HG02970 (cell line): ENCODE measurements around the gene RANBP17.
"Not testable (repeated sequence)": the region's sequence is repeated elsewhere in the genome, so short reads cannot be mapped to it uniquely, and the experiment has no call there.

Source experiments
- ATAC-seq: cut with Tn5 transposase; IDR thresholded peaks from one replicate; pipeline ENCODE4 v1.9.1; 2021; ENCODE audit warnings: mild to moderate bottlenecking, moderate library complexity, moderate number of reproducible peaks; ENCODE audit not compliant: unreplicated experiment, low FRiP score

Gene RANBP17

GRCh38 chr5:171143171-171143570 lies 281.4 kb downstream of the RANBP17 start:
- ATAC-seq = no peak

- no peak for ATAC-seq
Observed at GRCh38 chr5:171143926-171144325, 282.1 kb downstream of the RANBP17 start.

GRCh38 chr5:171149333-171149732 lies 287.5 kb downstream of the RANBP17 start:
- no peak for ATAC-seq

- ATAC-seq = no peak
Observed at GRCh38 chr5:171149772-171150171, 288.0 kb downstream of the RANBP17 start.

- no peak for ATAC-seq
Observed at GRCh38 chr5:171152382-171152781, 290.6 kb downstream of the RANBP17 start.

GRCh38 chr5:171155621-171156020 lies 293.8 kb downstream of the RANBP17 start:
- ATAC-seq = no peak

- ATAC-seq = no peak
Observed at GRCh38 chr5:171157276-171157675, 295.5 kb downstream of the RANBP17 start.

GRCh38 chr5:171157775-171158174 lies 296.0 kb downstream of the RANBP17 start:
- no peak for ATAC-seq

- no peak for ATAC-seq
Observed at GRCh38 chr5:171158581-171158980, 296.8 kb downstream of the RANBP17 start.

- no peak for ATAC-seq
Observed at GRCh38 chr5:171162165-171162564, 300.3 kb downstream of the RANBP17 start.

GRCh38 chr5:171162596-171162995 lies 300.8 kb downstream of the RANBP17 start:
- no peak for ATAC-seq

- no peak for ATAC-seq
Observed at GRCh38 chr5:171166766-171167165, 304.9 kb downstream of the RANBP17 start.

- ATAC-seq = no peak
Observed at GRCh38 chr5:171168171-171168570, 306.4 kb downstream of the RANBP17 start.

- ATAC-seq = not testable (repeated sequence)
Observed at GRCh38 chr5:171174960-171175359, 313.1 kb downstream of the RANBP17 start.

GRCh38 chr5:171175746-171176145 lies 313.9 kb downstream of the RANBP17 start:
- ATAC-seq = no peak

- not testable (repeated sequence) for ATAC-seq
Observed at GRCh38 chr5:171178190-171178589, 316.4 kb downstream of the RANBP17 start.

GRCh38 chr5:171188016-171188415 lies 326.2 kb downstream of the RANBP17 start:
- no peak for ATAC-seq

GRCh38 chr5:171189442-171189841 lies 327.6 kb downstream of the RANBP17 start:
- no peak for ATAC-seq

GRCh38 chr5:171192111-171192510 lies 330.3 kb downstream of the RANBP17 start:
- no peak for ATAC-seq

- no peak for ATAC-seq
Observed at GRCh38 chr5:171201310-171201709, 339.5 kb downstream of the RANBP17 start.

- no peak for ATAC-seq
Observed at GRCh38 chr5:171205375-171205774, 343.6 kb downstream of the RANBP17 start.

- no peak for ATAC-seq
Observed at GRCh38 chr5:171207256-171207847, 345.5 kb downstream of the RANBP17 start.

GRCh38 chr5:171221916-171222315 lies 360.1 kb downstream of the RANBP17 start:
- ATAC-seq = no peak
